Thoracic aorta (tissue), 2 donors: Measurements from ENCODE around the gene GCN1. TPM values are rescaled to one million over a fixed set of nuclear protein-coding genes. Genes with fewer than 3 reads are reported as not detected.
"Not testable (repeated sequence)": the region's sequence is repeated elsewhere in the genome, so short reads cannot be mapped to it uniquely, and the experiment has no call there.

ENCODE experiments used
- ATAC-seq: fragments of 150-250 bp; one replicate; pipeline ENCODE4 v1.8.0; 2017; ENCODE audit warnings: low read depth; ENCODE audit not compliant: insufficient number of reproducible peaks, low FRiP score
- DNase-seq: peaks from one replicate; pipeline ENCODE4 v3.0.0-alpha.2; 2020; ENCODE audit warnings: low spot score
- H3K27ac ChIP-seq, 2 donors: fragments of 200-600 bp; sonication (generic); 1 replicate in 1 of 2; 2 replicates in 1 of 2; pipeline ENCODE4 v1.5.1; 2016; ENCODE audit warnings: mild to moderate bottlenecking in 2 of 2, moderate library complexity in 2 of 2
- H3K27me3 ChIP-seq: fragments of 200-600 bp; sonication (generic); replicated peaks from 2 replicates; pipeline ENCODE4 v1.6.0; 2016; ENCODE audit warnings: mild to moderate bottlenecking; ENCODE audit not compliant: insufficient read depth
- H3K36me3 ChIP-seq: fragments of 200-600 bp; sonication (generic); one replicate; pipeline ENCODE4 v1.5.1; 2016
- H3K4me1 ChIP-seq, 2 donors: fragments of 200-600 bp; sonication (generic); 1 replicate in 1 of 2; 2 replicates in 1 of 2; pipeline versions ENCODE4 v1.5.1 to v1.6.0; 2016; ENCODE audit warnings: low read depth in 2 of 2, mild to moderate bottlenecking in 1 of 2; ENCODE audit not compliant: control insufficient read depth in 1 of 2
- H3K4me3 ChIP-seq: fragments of 200-600 bp; sonication (generic); 2 replicates; pipeline ENCODE4 v1.5.1; 2016; ENCODE audit warnings: mild to moderate bottlenecking
- H3K9me3 ChIP-seq: fragments of 200-600 bp; sonication (generic); 2 replicates; pipeline ENCODE4 v1.5.1; 2016
- CTCF ChIP-seq: fragments of 200-600 bp; sonication (generic); IDR thresholded peaks from one replicate; pipeline ENCODE4 v1.5.1; 2019; ENCODE audit warnings: antibody characterized with exemption
- total RNA-seq, 2 donors: library from RNA; depleted of rRNA; stranded (reverse); fragments of >200 nt; gene quantifications; one replicate each; pipeline versions ENCODE4 v1.1.0 to v1.2.3, GENCODE V29; 2016

The GCN1 gene
- total RNA-seq, 2 donors from 2014 or later, result 56.8 to 91.5 TPM

- no peak for DNase-seq
- Histone ChIP-seq H3K36me3 (peaks cover 23% of the 10 kb centered on the region), H3K4me3 (no peak overlapping the region), H3K27ac (no peak overlapping the region), H3K27me3 (no peaks in the 10 kb centered on the region), H3K9me3 (no peaks in the 10 kb centered on the region), H3K4me1 (peaks cover 28 to 36% of the 10 kb centered on the region in 2 donors)
- ATAC-seq, result no peak
- no peak for TF ChIP-seq CTCF
Measured at GRCh38 chr12:120196363-120196762, 1.8 kb upstream of the GCN1 start.

- TF ChIP-seq CTCF, result no peak
- no peak for DNase-seq
- peaks cover 18 to 22% of the 10 kb centered on the region in 2 donors for H3K4me1 ChIP-seq
- H3K4me3 ChIP-seq, result peak overlapping the region; percentile 87
- no peaks in the 10 kb centered on the region for H3K9me3 ChIP-seq
- H3K27ac ChIP-seq, result peak overlapping the region; percentile 78 to 82
- no peak for ATAC-seq
- no peaks in the 10 kb centered on the region for H3K27me3 ChIP-seq
- H3K36me3 ChIP-seq, result peaks cover 28% of the 10 kb centered on the region
Measured at GRCh38 chr12:120194226-120194533, 335 bp downstream of the GCN1 start.

GRCh38 chr12:120193286-120193685 is 1.2 kb downstream of the GCN1 start:
- not testable (repeated sequence) for H3K9me3 ChIP-seq, H3K27ac ChIP-seq, ATAC-seq, H3K27me3 ChIP-seq, DNase-seq
- Histone ChIP-seq H3K36me3 (peaks cover 26% of the 10 kb centered on the region), H3K4me3 (peak overlapping the region; percentile 87), H3K4me1 (peaks cover 15 to 16% of the 10 kb centered on the region in 2 donors)

GRCh38 chr12:120190985-120191480 is 3.5 kb downstream of the GCN1 start:
- Histone ChIP-seq H3K4me3 (no peak overlapping the region), H3K27me3 (no peaks in the 10 kb centered on the region), H3K27ac (no peak overlapping the region), H3K4me1 (peaks cover 15 to 16% of the 10 kb centered on the region in 2 donors), H3K36me3 (peaks cover 28% of the 10 kb centered on the region), H3K9me3 (no peaks in the 10 kb centered on the region)
- no peak for TF ChIP-seq CTCF
- no peak for DNase-seq
- no peak for ATAC-seq

GRCh38 chr12:120190386-120190785 is 4.1 kb downstream of the GCN1 start:
- DNase-seq (no peak), ATAC-seq (no peak)
- TF ChIP-seq CTCF, result no peak
- no peaks in the 10 kb centered on the region for H3K27me3 ChIP-seq
- H3K4me1 ChIP-seq, result peaks cover 13 to 16% of the 10 kb centered on the region in 2 donors
- H3K27ac ChIP-seq, result no peak overlapping the region
- no peaks in the 10 kb centered on the region for H3K9me3 ChIP-seq
- H3K36me3 ChIP-seq, result peaks cover 33% of the 10 kb centered on the region
- no peak overlapping the region for H3K4me3 ChIP-seq

- DNase-seq, result no peak
- Histone ChIP-seq H3K27me3 (no peaks in the 10 kb centered on the region), H3K4me3 (no peak overlapping the region), H3K36me3 (peaks cover 59% of the 10 kb centered on the region), H3K4me1 (no peaks in the 10 kb centered on the region), H3K27ac (no peak overlapping the region), H3K9me3 (no peaks in the 10 kb centered on the region)
- TF ChIP-seq CTCF, result no peak
- ATAC-seq, result no peak
Measured at GRCh38 chr12:120186654-120187053, 7.9 kb downstream of the GCN1 start.
